HepG2 (cell line): ENCODE data around the gene ACD. TPM values are rescaled to one million over a fixed set of nuclear protein-coding genes. Genes with fewer than 3 reads are reported as not detected.

ENCODE experiments used
- CCDC6 ChIP-seq: sonication (generic); formaldehyde crosslinking; IDR thresholded peaks from 2 replicates; pipeline ENCODE4 v1.8.1; 2022; ENCODE audit warnings: mild to moderate bottlenecking, missing genetic modification reagents, moderate library complexity
- CREB1 ChIP-seq, 2 experiments: fragments of 450-650 bp in 1 of 2; IDR thresholded peaks; 2 replicates each; pipeline ENCODE4 v1.6.1; 2016 to 2017; ENCODE audit warnings: control low read depth in 1 of 2, mild to moderate bottlenecking in 1 of 2, missing compliant biosample characterization in 1 of 2, missing genetic modification characterization in 1 of 2
- HOXA3 ChIP-seq: sonication (generic); formaldehyde crosslinking; IDR thresholded peaks from 2 replicates; pipeline ENCODE4 v1.5.0; 2020; ENCODE audit warnings: missing genetic modification reagents
- HOXD1 ChIP-seq: sonication (generic); formaldehyde crosslinking; IDR thresholded peaks from 2 replicates; pipeline ENCODE4 v1.5.0; 2020; ENCODE audit warnings: missing genetic modification reagents
- KIAA2018 ChIP-seq: sonication (generic); formaldehyde crosslinking; IDR thresholded peaks from 2 replicates; pipeline ENCODE4 v1.5.0; 2020; ENCODE audit warnings: mild to moderate bottlenecking, missing genetic modification reagents, borderline replicate concordance
- KLF6 ChIP-seq: IDR thresholded peaks from 2 replicates; pipeline ENCODE4 v1.8.0; 2016; ENCODE audit warnings: missing biosample characterization, missing genetic modification reagents
- MIER2 ChIP-seq: IDR thresholded peaks from 2 replicates; pipeline ENCODE4 v1.6.1; 2016; ENCODE audit warnings: missing biosample characterization, missing genetic modification reagents
- SALL1 ChIP-seq: sonication (generic); formaldehyde crosslinking; IDR thresholded peaks from 2 replicates; pipeline ENCODE4 v1.8.0; 2022; ENCODE audit warnings: mild to moderate bottlenecking, missing genetic modification reagents
- SIX4 ChIP-seq: sonication (generic); formaldehyde crosslinking; IDR thresholded peaks from 2 replicates; pipeline ENCODE4 v1.4.0; 2020; ENCODE audit warnings: missing genetic modification reagents
- SP4 ChIP-seq: sonication (generic); formaldehyde crosslinking; IDR thresholded peaks from 2 replicates; pipeline ENCODE4 v1.8.1; 2023; ENCODE audit warnings: mild to moderate bottlenecking, missing genetic modification reagents
- ZNF263 ChIP-seq: sonication (generic); formaldehyde crosslinking; IDR thresholded peaks from 2 replicates; pipeline ENCODE4 v1.4.0; 2020; ENCODE audit warnings: missing genetic modification reagents
- ZNF510 ChIP-seq: sonication (generic); formaldehyde crosslinking; IDR thresholded peaks from 2 replicates; pipeline ENCODE4 v1.4.0; 2020; ENCODE audit warnings: low read depth, mild to moderate bottlenecking, missing genetic modification reagents
- ZNF614 ChIP-seq: IDR thresholded peaks from 2 replicates; pipeline ENCODE4 v1.6.1; 2018; ENCODE audit warnings: missing biosample characterization, missing genetic modification reagents, inconsistent platforms, borderline replicate concordance
- ZNF776 ChIP-seq: sonication (generic); formaldehyde crosslinking; IDR thresholded peaks from 2 replicates; pipeline ENCODE4 v1.4.0; 2020; ENCODE audit warnings: mild to moderate bottlenecking, missing genetic modification reagents
- ZSCAN25 ChIP-seq: sonication (generic); formaldehyde crosslinking; IDR thresholded peaks from 2 replicates; pipeline ENCODE4 v1.8.0; 2022; ENCODE audit warnings: mild to moderate bottlenecking, missing genetic modification reagents
- polyA plus RNA-seq, 8 experiments: library from polyadenylated mRNA; depleted of rRNA in 3 of 8; stranded (reverse) in 7 of 8; unstranded in 1 of 8; fragments of >200 nt; fragmentation: Illumina TruSeq in 4 of 8; extraction: Trizol in 4 of 8; gene quantifications; 2 replicates each; pipeline versions ENCODE4 v1.2.1 to v1.2.3, GENCODE V29; 2011 to 2016; ENCODE audit warnings: low read depth in 4 of 8, missing spikeins in 1 of 8, mixed read lengths in 1 of 8; ENCODE audit not compliant: insufficient read depth in 1 of 8
- total RNA-seq, 5 experiments: library from RNA; depleted of rRNA; stranded (reverse); fragments of >200 nt; fragmentation: Illumina TruSeq; extraction: Trizol; gene quantifications; 2 replicates each; pipeline ENCODE4 v1.2.3, GENCODE V29; 2016; ENCODE audit warnings: low read depth in 1 of 5
- TF ChIP-seq, protein P1 (sequence below): sonication (generic); formaldehyde crosslinking; IDR thresholded peaks from 2 replicates; pipeline ENCODE4 v1.5.0; 2020; ENCODE audit warnings: missing genetic modification reagents
- TF ChIP-seq, protein P2 (sequence below): IDR thresholded peaks from 2 replicates; pipeline ENCODE4 v1.6.1; 2018; ENCODE audit warnings: missing genetic modification reagents
- TF ChIP-seq, protein P3 (sequence below): IDR thresholded peaks from 2 replicates; pipeline ENCODE4 v1.6.1; 2016; ENCODE audit warnings: missing biosample characterization, missing genetic modification reagents, low read depth
- TF ChIP-seq, protein P4 (sequence below): IDR thresholded peaks from 2 replicates; pipeline ENCODE4 v1.6.1; 2016; ENCODE audit warnings: missing genetic modification reagents, missing compliant biosample characterization

Gene ACD
- total and polyA plus RNA-seq, 2 of the 13 experiments (the other 11 are each of a cell fraction or from before 2014, with no cell fraction given), result 32.6 to 38.3 TPM

GRCh38 chr16:67660564-67661028 is 536 bp upstream of the ACD start, which contains the start of gene PARD6A (continued):
- TF ChIP-seq SALL1 (CRISPR knock-in tag) (peak; percentile 43; the same call in 1 of the 2 replicates), ZNF614 (CRISPR knock-in tag) (0 out of 2 replicates have a peak, but pooled peaks have one; percentile 9), ZNF263 (CRISPR knock-in tag) (no peak), KIAA2018 (0 out of 2 replicates have a peak, but pooled peaks have one; percentile 42), HOXA3 (CRISPR knock-in tag) (peak; percentile 97), SP4 (CRISPR knock-in tag) (peak; percentile 82), KLF6 (CRISPR knock-in tag) (peak; percentile 3; the same call in 1 of the 2 replicates), SIX4 (CRISPR knock-in tag) (no peak), ZNF776 (CRISPR knock-in tag) (peak; percentile 86; the same call in 1 of the 2 replicates), ZNF510 (CRISPR knock-in tag) (no peak), CCDC6 (CRISPR knock-in tag) (0 out of 2 replicates have a peak, but pooled peaks have one; percentile 9), ZSCAN25 (CRISPR knock-in tag) (0 out of 2 replicates have a peak, but pooled peaks have one; percentile 27), HOXD1 (no peak), MIER2 (0 out of 2 replicates have a peak, but pooled peaks have one; percentile 39), CREB1 (IDR thresholded peaks at IDR 0.05) (peak; percentile 98), CREB1 (CRISPR knock-in tag; IDR thresholded peaks at IDR 0.05) (peak; percentile 89)
- TF ChIP-seq, protein P1, sequence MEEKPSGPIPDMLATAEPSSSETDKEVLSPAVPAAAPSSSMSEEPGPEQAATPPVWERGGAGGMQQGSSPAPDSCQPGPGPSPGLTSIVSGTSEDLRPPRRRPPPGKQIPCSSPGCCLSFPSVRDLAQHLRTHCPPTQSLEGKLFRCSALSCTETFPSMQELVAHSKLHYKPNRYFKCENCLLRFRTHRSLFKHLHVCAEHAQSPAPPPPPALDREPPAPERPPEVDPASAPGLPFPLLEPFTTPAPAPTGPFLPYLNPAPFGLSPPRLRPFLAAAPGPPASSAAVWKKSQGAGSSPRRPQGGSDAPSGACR (CRISPR knock-in tag), result no peak
- TF ChIP-seq, protein P2, sequence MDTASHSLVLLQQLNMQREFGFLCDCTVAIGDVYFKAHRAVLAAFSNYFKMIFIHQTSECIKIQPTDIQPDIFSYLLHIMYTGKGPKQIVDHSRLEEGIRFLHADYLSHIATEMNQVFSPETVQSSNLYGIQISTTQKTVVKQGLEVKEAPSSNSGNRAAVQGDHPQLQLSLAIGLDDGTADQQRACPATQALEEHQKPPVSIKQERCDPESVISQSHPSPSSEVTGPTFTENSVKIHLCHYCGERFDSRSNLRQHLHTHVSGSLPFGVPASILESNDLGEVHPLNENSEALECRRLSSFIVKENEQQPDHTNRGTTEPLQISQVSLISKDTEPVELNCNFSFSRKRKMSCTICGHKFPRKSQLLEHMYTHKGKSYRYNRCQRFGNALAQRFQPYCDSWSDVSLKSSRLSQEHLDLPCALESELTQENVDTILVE (CRISPR knock-in tag), result peak; percentile 14; the same call in 1 of the 2 replicates
- TF ChIP-seq, protein P3, sequence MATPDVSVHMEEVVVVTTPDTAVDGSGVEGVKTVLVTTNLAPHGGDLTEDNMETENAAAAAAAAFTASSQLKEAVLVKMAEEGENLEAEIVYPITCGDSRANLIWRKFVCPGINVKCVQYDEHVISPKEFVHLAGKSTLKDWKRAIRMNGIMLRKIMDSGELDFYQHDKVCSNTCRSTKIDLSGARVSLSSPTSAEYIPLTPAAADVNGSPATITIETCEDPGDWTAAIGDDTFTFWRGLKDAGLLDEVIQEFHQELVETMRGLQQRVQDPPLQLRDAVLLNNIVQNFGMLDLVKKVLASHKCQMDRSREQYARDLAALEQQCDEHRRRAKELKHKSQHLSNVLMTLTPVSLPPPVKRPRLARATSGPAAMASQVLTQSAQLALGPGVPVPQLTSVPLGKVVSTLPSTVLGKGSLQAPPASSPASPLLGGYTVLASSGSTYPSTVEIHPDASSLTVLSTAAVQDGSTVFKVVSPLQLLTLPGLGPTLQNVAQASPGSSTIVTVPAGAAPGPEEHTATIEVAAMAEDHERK, result peak; percentile 84
- TF ChIP-seq, protein P4, sequence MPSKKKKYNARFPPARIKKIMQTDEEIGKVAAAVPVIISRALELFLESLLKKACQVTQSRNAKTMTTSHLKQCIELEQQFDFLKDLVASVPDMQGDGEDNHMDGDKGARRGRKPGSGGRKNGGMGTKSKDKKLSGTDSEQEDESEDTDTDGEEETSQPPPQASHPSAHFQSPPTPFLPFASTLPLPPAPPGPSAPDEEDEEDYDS (CRISPR knock-in tag), result peak; percentile 47; the same call in 1 of the 2 replicates
